ENCODE measurements around the gene CYP19A1.

DNA sequence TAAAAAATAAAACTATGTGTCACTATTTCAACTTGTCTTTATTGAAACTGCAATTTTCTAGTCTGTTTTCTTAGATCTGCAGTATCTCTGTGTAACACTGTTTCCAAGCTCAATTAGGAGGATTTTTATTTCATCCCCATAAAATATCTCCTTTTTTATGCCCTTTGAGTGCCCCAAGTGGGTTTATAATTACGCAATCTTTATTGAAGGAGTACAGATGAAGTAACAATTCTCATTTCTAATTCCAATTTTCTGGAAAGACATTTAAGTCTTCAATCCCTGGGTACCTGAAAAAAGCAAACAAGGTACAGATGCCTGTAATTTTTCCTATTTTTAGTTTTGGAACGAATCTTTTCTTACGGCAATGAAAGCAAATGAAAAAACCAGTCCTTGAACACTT is 61.3 kb downstream of the CYP19A1 start:
- TF ChIP-seq, protein P1, sequence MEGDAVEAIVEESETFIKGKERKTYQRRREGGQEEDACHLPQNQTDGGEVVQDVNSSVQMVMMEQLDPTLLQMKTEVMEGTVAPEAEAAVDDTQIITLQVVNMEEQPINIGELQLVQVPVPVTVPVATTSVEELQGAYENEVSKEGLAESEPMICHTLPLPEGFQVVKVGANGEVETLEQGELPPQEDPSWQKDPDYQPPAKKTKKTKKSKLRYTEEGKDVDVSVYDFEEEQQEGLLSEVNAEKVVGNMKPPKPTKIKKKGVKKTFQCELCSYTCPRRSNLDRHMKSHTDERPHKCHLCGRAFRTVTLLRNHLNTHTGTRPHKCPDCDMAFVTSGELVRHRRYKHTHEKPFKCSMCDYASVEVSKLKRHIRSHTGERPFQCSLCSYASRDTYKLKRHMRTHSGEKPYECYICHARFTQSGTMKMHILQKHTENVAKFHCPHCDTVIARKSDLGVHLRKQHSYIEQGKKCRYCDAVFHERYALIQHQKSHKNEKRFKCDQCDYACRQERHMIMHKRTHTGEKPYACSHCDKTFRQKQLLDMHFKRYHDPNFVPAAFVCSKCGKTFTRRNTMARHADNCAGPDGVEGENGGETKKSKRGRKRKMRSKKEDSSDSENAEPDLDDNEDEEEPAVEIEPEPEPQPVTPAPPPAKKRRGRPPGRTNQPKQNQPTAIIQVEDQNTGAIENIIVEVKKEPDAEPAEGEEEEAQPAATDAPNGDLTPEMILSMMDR (IDR thresholded peaks at IDR 0.05; ENCODE audit: low read depth, low read length): no peak
- no peak for TF ChIP-seq EZH2phosphoT487 (IDR thresholded peaks at IDR 0.05; ENCODE audit: low read depth)

All from OCI-LY3 (cell line).